ENCODE data around the gene AGXT2.

The AGXT2 gene

GRCh38 chr5:35067985-35068384, 20.2 kb upstream of the AGXT2 start:
- Histone ChIP-seq H3K4me1 (ENCODE audit: control insufficient read depth, low read length) (no peaks in the 10 kb centered on the region), H3K9me3 (ENCODE audit: control insufficient read depth, insufficient read depth, low read length) (no peaks in the 10 kb centered on the region), H3K79me2 (ENCODE audit: control insufficient read depth, low read length) (no peaks in the 10 kb centered on the region), H3K36me3 (ENCODE audit: control insufficient read depth, low read length) (no peaks in the 10 kb centered on the region), H3K4me2 (ENCODE audit: low read length) (no peak overlapping the region), H3K9me2 (replicated peaks; ENCODE audit: control insufficient read depth, low read length) (no peaks in the 10 kb centered on the region), H3K27me3 (ENCODE audit: control insufficient read depth, low read length) (no peaks in the 10 kb centered on the region), H3K27ac (ENCODE audit: low read depth, low read length) (no peak overlapping the region), H3K4me3 (ENCODE audit: low read length) (no peak overlapping the region), H4K20me1 (ENCODE audit: control insufficient read depth, insufficient read depth, low read depth, low read length) (no peaks in the 10 kb centered on the region), H3F3A (ENCODE audit: control insufficient read depth, insufficient read depth) (no peaks in the 10 kb centered on the region)
- TF ChIP-seq EZH2phosphoT487 (IDR thresholded peaks at IDR 0.05; ENCODE audit: borderline replicate concordance, low read length): no peak
- TF ChIP-seq CTCF (IDR thresholded peaks at IDR 0.05; ENCODE audit: low read depth, low read length, poor library complexity, severe bottlenecking): no peak

DNA sequence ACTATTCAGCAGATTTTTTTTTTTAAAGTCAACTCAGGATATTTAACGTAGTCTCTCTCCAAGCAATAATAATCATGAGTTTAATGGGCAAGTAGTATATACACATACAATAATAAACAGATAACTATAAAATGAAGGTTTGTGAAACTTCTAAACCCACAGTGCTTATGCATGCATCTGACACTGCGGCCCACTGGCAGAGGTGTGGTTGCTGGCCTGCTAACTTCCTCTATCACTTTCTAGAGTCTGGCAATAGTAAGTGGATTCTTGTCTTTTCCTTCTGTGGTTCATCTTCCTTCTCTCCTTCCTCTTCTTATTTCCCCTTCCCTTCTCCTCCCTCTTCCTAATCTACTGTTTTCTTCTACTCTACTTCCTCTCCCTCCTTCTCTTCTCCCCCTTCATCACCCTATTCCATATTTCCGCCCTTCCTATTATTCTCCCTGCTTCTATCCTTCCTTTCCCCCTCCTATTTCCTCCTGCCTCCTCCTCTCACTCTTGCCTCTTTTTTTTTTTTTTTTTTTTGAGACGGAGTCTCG, 18.6 kb upstream of the AGXT2 start:
- Histone ChIP-seq H3K27me3 (ENCODE audit: control insufficient read depth, low read length) (no peaks in the 10 kb centered on the region), H3K36me3 (ENCODE audit: control insufficient read depth, low read length) (no peaks in the 10 kb centered on the region), H3K79me2 (ENCODE audit: control insufficient read depth, low read length) (no peaks in the 10 kb centered on the region), H3K4me3 (ENCODE audit: low read length) (no peak overlapping the region), H3F3A (ENCODE audit: control insufficient read depth, insufficient read depth) (no peaks in the 10 kb centered on the region), H3K4me1 (ENCODE audit: control insufficient read depth, low read length) (no peaks in the 10 kb centered on the region), H3K4me2 (ENCODE audit: low read length) (no peak overlapping the region), H3K9me2 (replicated peaks; ENCODE audit: control insufficient read depth, low read length) (no peaks in the 10 kb centered on the region), H3K9me3 (ENCODE audit: control insufficient read depth, insufficient read depth, low read length) (no peaks in the 10 kb centered on the region), H4K20me1 (ENCODE audit: control insufficient read depth, insufficient read depth, low read depth, low read length) (no peaks in the 10 kb centered on the region), H3K27ac (ENCODE audit: low read depth, low read length) (no peak overlapping the region)
- TF ChIP-seq EZH2phosphoT487 (IDR thresholded peaks at IDR 0.05; ENCODE audit: borderline replicate concordance, low read length) (no peak), CTCF (IDR thresholded peaks at IDR 0.05; ENCODE audit: low read depth, low read length, poor library complexity, severe bottlenecking) (no peak)

- no peaks in the 10 kb centered on the region for H3K9me2 ChIP-seq (replicated peaks; ENCODE audit: control insufficient read depth, low read length)
- no peaks in the 10 kb centered on the region for H3K79me2 ChIP-seq (ENCODE audit: control insufficient read depth, low read length)
- H3K4me2 ChIP-seq (ENCODE audit: low read length): no peak overlapping the region
- no peaks in the 10 kb centered on the region for H4K20me1 ChIP-seq (ENCODE audit: control insufficient read depth, insufficient read depth, low read depth, low read length)
- TF ChIP-seq CTCF (IDR thresholded peaks at IDR 0.05; ENCODE audit: low read depth, low read length, poor library complexity, severe bottlenecking): no peak
- no peak for TF ChIP-seq EZH2phosphoT487 (IDR thresholded peaks at IDR 0.05; ENCODE audit: borderline replicate concordance, low read length)
- no peak overlapping the region for H3K4me3 ChIP-seq (ENCODE audit: low read length)
- H3K4me1 ChIP-seq (ENCODE audit: control insufficient read depth, low read length): no peaks in the 10 kb centered on the region
- no peaks in the 10 kb centered on the region for H3F3A ChIP-seq (ENCODE audit: control insufficient read depth, insufficient read depth)
- no peaks in the 10 kb centered on the region for H3K27me3 ChIP-seq (ENCODE audit: control insufficient read depth, low read length)
- H3K36me3 ChIP-seq (ENCODE audit: control insufficient read depth, low read length): no peaks in the 10 kb centered on the region
- no peak overlapping the region for H3K27ac ChIP-seq (ENCODE audit: low read depth, low read length)
- H3K9me3 ChIP-seq (ENCODE audit: control insufficient read depth, insufficient read depth, low read length): no peaks in the 10 kb centered on the region
These were observed 15.7 kb upstream of the AGXT2 start for GRCh38 chr5:35063414-35063813.
